Left hindlimb (tissue), 1 donor: ENCODE measurements around the gene PTGDR2.

Source experiments
- DNase-seq: peaks from one replicate; pipeline ENCODE4 v3.0.0-alpha.2; 2018

PTGDR2 gene

DNA sequence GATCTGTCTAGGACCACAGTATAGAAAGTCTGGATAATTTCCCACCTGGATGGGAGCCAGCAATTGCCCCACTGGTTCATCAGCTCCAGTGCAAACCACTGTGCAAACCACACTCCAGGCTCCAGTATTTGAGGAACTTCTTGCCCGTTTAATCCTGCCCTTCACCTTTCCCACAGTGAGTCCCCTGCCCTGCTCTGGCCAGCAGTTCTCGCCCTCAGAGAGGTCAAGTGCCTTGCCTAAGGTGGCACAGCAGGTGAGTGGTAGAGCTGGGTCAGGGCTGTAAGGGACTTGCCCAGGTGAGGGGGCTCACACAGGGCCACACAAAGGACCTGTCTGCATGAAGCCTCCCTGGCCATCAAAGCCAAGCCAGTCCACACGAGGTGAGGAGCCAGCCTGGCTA lies 46.5 kb downstream of the PTGDR2 start:
- DNase-seq: no peak

DNA sequence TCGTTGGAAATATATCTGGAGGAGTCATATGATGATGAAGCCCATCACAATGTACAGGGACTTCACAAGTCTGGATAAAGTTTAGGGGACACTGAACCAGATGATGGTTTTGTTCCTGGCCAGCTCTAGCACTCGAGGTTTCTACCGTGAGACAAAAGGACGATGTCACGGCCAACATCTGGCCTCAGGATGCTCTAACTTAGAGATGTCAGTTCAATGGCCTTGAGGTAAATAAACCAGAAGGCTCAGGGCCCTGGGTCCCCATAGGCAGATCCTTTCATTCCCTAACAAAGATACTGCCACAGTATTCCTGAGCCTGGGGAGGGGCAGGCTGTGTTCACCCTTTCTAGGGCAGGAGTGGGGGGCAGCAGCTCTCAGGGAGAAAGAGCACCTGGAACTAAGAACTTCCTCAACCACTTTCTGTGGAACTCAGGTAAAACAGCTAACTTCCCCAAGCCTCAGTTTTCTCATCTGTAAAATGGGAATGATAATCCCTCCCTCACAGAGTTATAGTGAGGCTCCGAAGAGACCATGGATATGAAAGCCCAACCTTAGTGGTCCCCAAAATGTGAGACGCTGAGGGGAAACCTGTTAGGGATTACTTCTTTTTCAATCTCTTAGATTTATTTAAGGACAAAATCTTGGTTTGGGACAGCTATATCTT lies 52.3 kb downstream of the PTGDR2 start:
- no peak for DNase-seq

DNA sequence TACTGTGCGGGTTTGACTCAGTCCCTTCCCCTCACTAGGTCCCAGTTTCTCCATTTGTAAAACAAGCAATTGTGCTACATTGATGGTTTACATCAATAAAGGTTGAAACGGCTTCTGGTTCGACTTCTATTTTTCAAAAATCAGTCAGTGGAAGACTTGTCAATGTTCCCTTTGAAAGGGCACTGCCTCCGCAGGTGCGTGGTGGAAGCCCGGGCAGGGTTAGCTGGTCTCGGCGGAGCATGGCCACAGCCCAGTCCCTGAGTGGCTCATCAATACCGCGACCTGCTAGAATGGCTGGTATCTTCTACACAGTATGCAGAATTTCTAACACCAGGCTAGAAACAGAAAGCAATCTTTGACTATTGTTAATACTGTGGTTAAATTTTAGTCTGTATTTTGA lies 54.6 kb downstream of the PTGDR2 start:
- DNase-seq: no peak
